HK-2 (cell line): ENCODE measurements around the gene SCUBE2.

Experiments used
- DNase-seq: peaks from one replicate; pipeline ENCODE4 v3.0.0-alpha.2; 2018; ENCODE audit not compliant: unreplicated experiment

The SCUBE2 gene

DNA sequence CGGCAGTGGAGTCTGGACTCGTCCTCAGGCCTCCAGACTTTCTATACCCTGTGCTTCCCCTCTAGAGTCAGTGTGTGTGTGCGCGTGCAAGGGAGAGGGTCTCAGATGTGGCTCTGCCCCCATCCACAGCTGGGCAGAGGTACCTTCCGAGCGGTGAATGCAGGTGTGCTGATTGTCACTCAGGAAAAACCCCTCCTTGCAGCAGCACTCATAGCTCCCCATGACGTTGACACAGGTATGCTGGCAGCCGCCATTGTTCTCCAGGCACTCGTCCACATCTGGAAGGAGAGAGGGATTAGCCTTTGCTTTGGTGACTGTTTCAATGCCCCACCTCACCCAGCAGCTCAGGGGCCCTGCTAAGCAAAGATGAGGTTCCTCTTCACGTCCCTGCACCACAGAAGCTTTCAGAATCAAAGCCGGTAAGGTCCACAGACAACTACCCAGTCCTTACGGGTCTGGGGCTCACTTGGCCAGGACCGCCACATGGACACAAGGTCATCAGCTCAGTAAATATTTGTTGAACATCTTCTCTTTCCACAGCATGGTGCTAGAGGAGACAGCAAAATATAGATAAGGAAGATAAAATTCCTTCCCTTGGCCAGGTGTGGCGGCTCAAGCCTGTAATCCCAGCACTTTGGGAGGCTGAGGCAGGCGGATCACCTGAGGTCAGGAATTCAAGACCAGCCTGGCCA is 16.9 kb downstream of the SCUBE2 start:
- DNase-seq = no peak

DNA sequence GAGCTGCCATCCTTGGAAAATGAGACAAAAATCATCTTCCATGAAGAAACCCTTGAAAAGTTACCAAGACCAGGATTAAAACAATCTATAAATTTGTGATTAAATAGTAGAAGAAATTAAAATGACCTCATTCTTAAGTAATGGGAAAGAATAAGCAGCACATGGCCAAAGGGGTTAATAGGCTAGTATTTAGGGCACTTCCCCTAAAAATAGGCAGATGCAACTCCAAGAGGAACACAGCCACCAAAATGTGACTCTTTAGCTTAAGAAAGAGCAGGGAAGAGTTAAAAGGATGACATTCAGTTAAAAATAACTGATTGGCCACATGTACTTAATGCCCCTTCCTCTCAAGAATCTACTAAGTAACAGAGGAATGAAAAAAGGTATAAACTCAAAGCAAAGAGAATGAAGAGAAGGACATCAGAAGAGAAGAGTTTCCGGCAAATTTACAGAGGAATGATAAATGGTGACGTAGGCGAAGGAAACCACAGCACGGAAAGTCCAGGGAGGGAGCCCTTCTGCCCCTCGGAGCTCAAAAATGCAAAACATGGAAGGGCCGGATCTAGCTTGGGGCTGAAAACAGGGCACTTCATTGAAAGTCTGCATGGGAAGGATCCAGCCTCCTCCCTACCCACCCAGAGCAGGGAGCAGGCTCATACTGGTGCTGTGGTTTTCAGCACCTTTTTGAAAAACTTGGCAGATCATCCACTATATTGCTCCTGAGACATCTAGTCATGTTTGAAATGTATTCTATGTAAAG is 17.8 kb downstream of the SCUBE2 start:
- DNase-seq = no peak

DNA sequence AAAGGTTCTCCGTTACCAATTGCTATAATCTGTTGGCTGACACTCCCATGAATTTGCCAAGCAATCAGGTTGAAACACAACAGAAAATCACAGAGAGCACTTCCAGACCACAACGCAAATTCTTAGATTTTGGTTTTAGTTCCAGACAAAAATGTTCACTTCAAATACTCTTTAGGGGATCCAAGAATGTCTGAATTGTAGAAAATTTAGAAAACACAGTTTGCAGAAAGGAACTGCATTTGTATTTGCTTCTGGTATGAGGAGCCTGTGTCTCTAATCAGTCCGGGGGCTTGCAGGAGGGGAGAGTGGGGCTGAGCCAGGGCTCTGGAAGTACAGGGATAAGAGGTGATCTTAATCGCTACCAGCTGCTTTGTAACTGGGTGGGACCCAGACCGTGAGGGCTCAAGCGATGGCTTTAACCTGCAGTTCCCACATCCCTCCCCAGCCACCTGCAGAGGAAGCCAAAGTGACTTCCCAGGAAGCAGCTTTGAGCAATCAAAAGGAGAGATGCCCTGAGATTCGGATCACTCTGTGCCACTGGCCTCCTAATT is 18.7 kb downstream of the SCUBE2 start:
- no peak for DNase-seq

GRCh38 chr11:9071692-9072091 is 19.7 kb downstream of the SCUBE2 start:
- no peak for DNase-seq

- DNase-seq = no peak
These were observed 20.5 kb downstream of the SCUBE2 start for GRCh38 chr11:9070749-9071491.

DNA sequence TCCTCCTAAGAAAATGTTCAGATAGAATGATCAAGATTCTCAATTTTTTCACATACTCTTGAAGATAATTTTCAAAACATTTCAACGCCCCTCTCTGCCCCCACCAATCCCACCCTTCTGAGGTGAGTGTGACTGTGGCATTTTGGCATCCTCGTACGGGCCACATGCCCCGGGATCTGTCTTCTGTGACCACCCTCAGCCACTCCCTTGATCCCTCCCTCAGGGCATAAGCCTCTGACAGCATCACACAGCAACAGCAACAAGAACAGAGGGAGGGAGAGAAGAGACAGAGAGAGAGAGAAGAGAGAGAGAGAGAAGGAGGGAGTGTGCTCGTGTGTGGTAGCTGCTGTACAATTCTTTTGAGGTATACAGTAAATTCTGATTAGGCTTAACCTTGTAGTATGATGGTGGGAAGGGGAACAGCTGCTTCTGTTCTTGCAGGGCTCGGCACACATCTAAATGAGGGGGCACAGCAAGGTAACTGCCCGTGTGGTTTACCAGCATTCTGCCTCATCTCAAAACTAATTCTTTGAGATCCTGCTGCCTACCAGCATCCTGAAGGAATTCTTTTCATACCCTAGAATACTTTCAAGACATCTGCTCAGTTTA is 21.4 kb downstream of the SCUBE2 start:
- DNase-seq = no peak

DNA sequence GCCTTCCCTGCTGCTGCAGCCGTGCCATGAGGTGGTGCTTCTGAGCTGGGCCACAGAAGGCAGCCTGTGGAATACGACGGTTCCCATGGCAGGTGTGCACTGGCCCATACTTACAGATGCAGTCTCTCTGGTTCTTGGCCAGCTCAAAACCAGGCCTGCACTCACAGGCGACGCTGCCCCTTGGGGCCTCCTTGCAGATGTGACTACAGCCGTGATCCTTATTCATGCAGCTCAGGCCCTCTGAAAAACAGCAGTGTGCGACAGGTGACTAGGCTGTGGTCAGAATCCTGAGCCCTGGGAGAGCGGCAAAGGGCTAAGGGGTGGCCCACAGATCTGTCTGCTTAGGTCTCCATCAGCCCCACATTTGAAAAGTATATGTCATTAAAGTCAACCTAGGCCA is 22.1 kb downstream of the SCUBE2 start:
- DNase-seq = no peak

DNA sequence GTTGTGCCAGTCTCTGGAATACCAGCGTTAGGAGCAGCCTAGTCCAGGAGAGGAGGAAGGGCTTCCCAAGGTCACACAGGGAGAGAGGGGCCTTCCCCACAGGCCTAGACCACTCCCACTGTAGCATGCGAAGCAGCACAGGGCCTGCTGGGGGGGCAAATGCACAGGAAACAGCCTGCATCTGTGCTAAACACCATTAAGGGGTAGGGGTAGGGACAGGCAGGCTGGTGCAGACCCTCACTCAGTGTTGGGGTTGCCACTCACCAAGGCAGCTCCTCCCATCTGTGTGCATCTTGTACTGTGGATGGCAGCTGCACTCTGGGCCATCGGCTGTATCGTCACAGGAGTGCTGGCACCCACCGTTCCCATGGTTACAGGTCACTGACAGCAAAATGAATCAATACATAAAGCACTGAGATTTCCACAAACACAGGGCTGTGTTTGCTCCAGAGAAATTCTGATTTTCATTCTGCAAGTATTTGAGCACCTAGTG is 24.9 kb downstream of the SCUBE2 start:
- DNase-seq = no peak

DNA sequence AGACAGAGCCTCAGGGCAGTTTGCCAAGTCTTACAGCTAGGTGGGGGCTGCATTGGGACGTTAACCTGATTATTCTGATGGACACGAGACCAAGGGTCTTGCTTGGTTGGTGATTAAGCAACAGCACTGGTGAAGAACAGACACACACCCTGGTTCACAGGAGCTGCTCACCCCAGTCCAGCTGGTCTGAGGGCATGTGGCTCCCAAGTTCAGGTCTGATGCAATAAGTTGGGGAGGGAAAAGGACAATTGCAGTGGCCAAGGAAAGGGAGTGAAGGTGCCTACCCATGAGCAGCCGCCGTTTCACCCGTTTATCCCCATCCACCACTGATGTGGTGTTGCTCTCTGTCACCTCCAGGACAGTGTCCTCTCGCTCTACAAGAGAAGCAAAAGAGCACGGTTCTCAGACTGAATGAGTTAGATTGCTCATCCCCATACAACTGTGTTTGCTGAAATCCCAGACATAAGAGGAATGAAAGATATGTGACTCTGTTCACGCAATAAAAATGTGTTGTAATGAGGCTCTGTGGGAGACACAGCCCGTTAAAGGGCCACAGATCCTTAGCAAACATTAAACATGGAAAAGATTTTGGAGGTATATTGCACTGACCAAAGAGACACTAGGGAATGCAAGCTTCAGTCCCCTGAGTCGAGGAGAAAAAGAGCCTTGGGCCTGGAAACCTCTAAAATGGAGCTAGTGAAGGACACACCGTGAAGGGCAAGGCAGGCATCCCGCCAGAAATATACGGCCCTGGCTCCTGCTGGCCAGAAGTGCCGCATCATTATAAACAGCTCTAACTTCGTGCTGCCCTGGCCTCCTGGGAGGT is 25.6 kb downstream of the SCUBE2 start:
- DNase-seq = no peak

DNA sequence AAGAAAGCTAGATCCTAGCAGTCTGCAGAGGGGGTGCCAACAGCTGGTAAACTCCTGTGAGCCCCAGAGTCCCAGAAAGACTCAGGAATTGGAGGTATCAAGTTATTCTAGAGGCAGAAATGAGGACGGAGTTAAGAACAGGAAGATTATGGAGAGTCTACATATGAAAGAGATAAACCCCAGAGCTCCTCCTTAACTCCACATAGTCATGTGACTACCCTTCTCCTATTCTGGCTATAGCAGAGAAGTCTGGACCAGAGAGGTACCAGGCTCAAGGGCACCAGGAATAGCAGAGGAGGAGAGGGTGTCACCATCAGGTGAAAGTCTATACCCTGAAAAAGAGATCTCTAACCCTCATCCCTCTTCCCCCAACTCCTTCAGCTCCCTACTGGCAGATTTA is 29.6 kb downstream of the SCUBE2 start:
- no peak for DNase-seq

- no peak for DNase-seq
These were observed 30.7 kb downstream of the SCUBE2 start for GRCh38 chr11:9060700-9061111.

DNA sequence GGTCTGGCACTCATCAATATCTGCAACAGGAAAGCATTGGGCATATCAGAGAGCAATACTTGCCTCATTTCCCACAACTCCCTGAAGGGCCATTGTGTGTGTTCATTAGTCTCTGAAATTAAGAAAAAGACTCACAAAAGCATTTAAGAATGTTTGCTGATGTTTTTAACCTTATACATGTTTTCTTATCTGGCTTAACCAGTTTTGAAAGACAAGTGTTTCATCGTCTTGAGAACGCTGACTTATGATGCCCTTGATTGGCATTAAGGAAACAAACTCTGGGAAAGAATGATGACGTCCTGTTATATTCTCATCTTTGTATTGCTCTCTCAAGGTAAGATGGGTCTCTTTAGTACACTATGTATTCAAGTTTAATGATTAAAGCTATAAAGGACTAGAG is 32.0 kb downstream of the SCUBE2 start:
- DNase-seq = no peak

GRCh38 chr11:9057888-9058287 is 33.5 kb downstream of the SCUBE2 start:
- no peak for DNase-seq

DNA sequence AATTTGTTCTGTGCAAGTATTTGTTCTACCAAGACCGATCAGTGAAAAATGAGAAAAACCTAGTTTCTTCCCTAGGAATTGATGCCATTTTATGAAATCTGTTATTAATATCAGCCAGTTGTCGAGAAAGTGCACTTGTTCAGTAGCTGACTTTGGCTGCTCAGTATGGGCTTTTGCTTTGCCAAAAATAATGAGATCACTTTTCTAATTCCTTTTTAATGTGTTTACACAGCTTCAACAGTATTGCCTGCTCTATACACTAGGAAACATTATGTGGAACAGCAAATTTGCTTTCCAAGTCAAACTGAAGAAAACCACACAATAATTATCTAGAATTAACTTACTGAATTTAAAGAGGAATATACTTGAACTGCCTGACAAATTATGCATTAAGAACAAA is 34.4 kb downstream of the SCUBE2 start:
- no peak for DNase-seq

GRCh38 chr11:9056467-9056866 is 34.9 kb downstream of the SCUBE2 start:
- no peak for DNase-seq

- DNase-seq = peak; percentile 70
These were observed 37.9 kb downstream of the SCUBE2 start for GRCh38 chr11:9053316-9054035.

- no peak for DNase-seq
These were observed 39.1 kb downstream of the SCUBE2 start for GRCh38 chr11:9052316-9052715.

- no peak for DNase-seq
These were observed 41.4 kb downstream of the SCUBE2 start for GRCh38 chr11:9049959-9050358.

- DNase-seq = no peak
These were observed 43.4 kb downstream of the SCUBE2 start for GRCh38 chr11:9047964-9048523.

- no peak for DNase-seq
These were observed 44.9 kb downstream of the SCUBE2 start for GRCh38 chr11:9046481-9046880.
